ENCODE measurements around the gene HINFP. TPM values are rescaled to one million over a fixed set of nuclear protein-coding genes. Genes with fewer than 3 reads are reported as not detected.
A peak's percentile ranks its signal among the peaks of the same experiment; 100 is the strongest.
"Not testable (repeated sequence)": the region's sequence is repeated elsewhere in the genome, so short reads cannot be mapped to it uniquely, and the experiment has no call there.

The HINFP gene
- total RNA-seq, 1 donor from 2014 or later, result 21.9 TPM

- Mint-ChIP-seq H3K27me3 (ENCODE audit: low read depth) (no peaks in the 10 kb centered on the region), H3K36me3 (ENCODE audit: low read depth) (no peaks in the 10 kb centered on the region), H3K4me3 (ENCODE audit: unreplicated experiment) (no peak overlapping the region), H3K4me1 (ENCODE audit: low read depth) (no peaks in the 10 kb centered on the region), H3K9me3 (ENCODE audit: low read depth) (no peaks in the 10 kb centered on the region), H3K27ac (ENCODE audit: unreplicated experiment) (no peak overlapping the region)
- TF ChIP-seq CTCF (IDR thresholded peaks at IDR 0.05), result no peak
- no peak for DNase-seq (ENCODE audit: low spot score)
These were observed 35.7 kb downstream of the HINFP start for GRCh38 chr11:119157063-119157462.

- no peak for TF ChIP-seq CTCF (IDR thresholded peaks at IDR 0.05)
- Mint-ChIP-seq H3K9me3 (ENCODE audit: low read depth) (no peaks in the 10 kb centered on the region), H3K4me1 (ENCODE audit: low read depth) (no peaks in the 10 kb centered on the region), H3K27me3 (ENCODE audit: low read depth) (no peaks in the 10 kb centered on the region), H3K36me3 (ENCODE audit: low read depth) (no peaks in the 10 kb centered on the region), H3K27ac (ENCODE audit: unreplicated experiment) (no peak overlapping the region), H3K4me3 (ENCODE audit: unreplicated experiment) (no peak overlapping the region)
- DNase-seq (ENCODE audit: low spot score), result peak; percentile 75
These were observed 37.1 kb downstream of the HINFP start for GRCh38 chr11:119158467-119158866.

GRCh38 chr11:119160151-119160550 is 38.8 kb downstream of the HINFP start:
- H3K36me3 Mint-ChIP-seq (ENCODE audit: low read depth), result no peaks in the 10 kb centered on the region
- H3K4me3 Mint-ChIP-seq (ENCODE audit: unreplicated experiment), result no peak overlapping the region
- H3K27ac Mint-ChIP-seq (ENCODE audit: unreplicated experiment), result no peak overlapping the region
- no peak for TF ChIP-seq CTCF (IDR thresholded peaks at IDR 0.05)
- H3K4me1 Mint-ChIP-seq (ENCODE audit: low read depth), result no peaks in the 10 kb centered on the region
- no peaks in the 10 kb centered on the region for H3K27me3 Mint-ChIP-seq (ENCODE audit: low read depth)
- no peak for DNase-seq (ENCODE audit: low spot score)
- no peaks in the 10 kb centered on the region for H3K9me3 Mint-ChIP-seq (ENCODE audit: low read depth)

GRCh38 chr11:119161871-119162270 is 40.5 kb downstream of the HINFP start:
- Mint-ChIP-seq H3K36me3 (ENCODE audit: low read depth) (no peaks in the 10 kb centered on the region), H3K4me1 (ENCODE audit: low read depth) (peaks cover 7% of the 10 kb centered on the region), H3K27me3 (ENCODE audit: low read depth) (no peaks in the 10 kb centered on the region), H3K4me3 (ENCODE audit: unreplicated experiment) (no peak overlapping the region), H3K9me3 (ENCODE audit: low read depth) (no peaks in the 10 kb centered on the region), H3K27ac (ENCODE audit: unreplicated experiment) (no peak overlapping the region)
- TF ChIP-seq CTCF (IDR thresholded peaks at IDR 0.05), result no peak
- no peak for DNase-seq (ENCODE audit: low spot score)

GRCh38 chr11:119166368-119167076 is 45.1 kb downstream of the HINFP start:
- peak overlapping the region; percentile 8 for H3K27ac Mint-ChIP-seq (ENCODE audit: unreplicated experiment)
- peaks cover 19% of the 10 kb centered on the region for H3K4me1 Mint-ChIP-seq (ENCODE audit: low read depth)
- no peak for TF ChIP-seq CTCF (IDR thresholded peaks at IDR 0.05)
- no peaks in the 10 kb centered on the region for H3K27me3 Mint-ChIP-seq (ENCODE audit: low read depth)
- no peaks in the 10 kb centered on the region for H3K9me3 Mint-ChIP-seq (ENCODE audit: low read depth)
- H3K4me3 Mint-ChIP-seq (ENCODE audit: unreplicated experiment), result no peak overlapping the region
- no peak for DNase-seq (ENCODE audit: low spot score)
- H3K36me3 Mint-ChIP-seq (ENCODE audit: low read depth), result no peaks in the 10 kb centered on the region

GRCh38 chr11:119167077-119167458 is 45.7 kb downstream of the HINFP start:
- H3K9me3 Mint-ChIP-seq (ENCODE audit: low read depth); DNase-seq (ENCODE audit: low spot score); H3K27me3 Mint-ChIP-seq (ENCODE audit: low read depth); H3K36me3 Mint-ChIP-seq (ENCODE audit: low read depth); H3K4me3 Mint-ChIP-seq (ENCODE audit: unreplicated experiment): not testable (repeated sequence)
- peaks cover 19% of the 10 kb centered on the region for H3K4me1 Mint-ChIP-seq (ENCODE audit: low read depth)
- H3K27ac Mint-ChIP-seq (ENCODE audit: unreplicated experiment), result peak overlapping the region; percentile 8

All from chondrocyte (in vitro differentiated cells).